Measurements from ENCODE around the gene CLEC1A.

Gene CLEC1A

GRCh38 chr12:10065241-10065640, 33.5 kb downstream of the CLEC1A start:
- TF ChIP-seq CTCF (IDR thresholded peaks at IDR 0.05; ENCODE audit: low read depth, low read length) (no peak), EZH2phosphoT487 (IDR thresholded peaks at IDR 0.05; ENCODE audit: low read depth) (no peak)
- Histone ChIP-seq H3K27ac (ENCODE audit: low read length) (no peak overlapping the region), H3K4me1 (ENCODE audit: low read length) (peaks cover 20% of the 10 kb centered on the region), H3K9me3 (ENCODE audit: insufficient read depth, low read length) (no peaks in the 10 kb centered on the region), H3K79me2 (ENCODE audit: low read length) (no peaks in the 10 kb centered on the region), H4K20me1 (ENCODE audit: insufficient read depth, low read length) (no peaks in the 10 kb centered on the region), H3K27me3 (ENCODE audit: low read depth, low read length) (0 out of 2 replicates have a peak, but pooled peaks cover 7% of the 10 kb centered on the region), H3K9ac (ENCODE audit: low read length) (no peak overlapping the region), H3K4me3 (ENCODE audit: low read length) (no peak overlapping the region), H2AFZ (ENCODE audit: low read depth, low read length) (no peak overlapping the region), H3K36me3 (replicated peaks; ENCODE audit: low read depth, low read length) (no peaks in the 10 kb centered on the region), H3K4me2 (ENCODE audit: low read length) (no peak overlapping the region)

- Histone ChIP-seq H3K4me1 (ENCODE audit: low read length) (peaks cover 9% of the 10 kb centered on the region), H3K27ac (ENCODE audit: low read length) (no peak overlapping the region), H3K9ac (ENCODE audit: low read length) (no peak overlapping the region), H3K4me3 (ENCODE audit: low read length) (no peak overlapping the region), H3K27me3 (ENCODE audit: low read depth, low read length) (peaks cover 7% of the 10 kb centered on the region; the same call in 1 of the 2 replicates), H4K20me1 (ENCODE audit: insufficient read depth, low read length) (no peaks in the 10 kb centered on the region), H2AFZ (ENCODE audit: low read depth, low read length) (no peak overlapping the region), H3K36me3 (replicated peaks; ENCODE audit: low read depth, low read length) (no peaks in the 10 kb centered on the region), H3K4me2 (ENCODE audit: low read length) (peak overlapping the region; percentile 24; the same call in 1 of the 2 replicates), H3K9me3 (ENCODE audit: insufficient read depth, low read length) (no peaks in the 10 kb centered on the region), H3K79me2 (ENCODE audit: low read length) (no peaks in the 10 kb centered on the region)
- no peak for TF ChIP-seq EZH2phosphoT487 (IDR thresholded peaks at IDR 0.05; ENCODE audit: low read depth)
- TF ChIP-seq CTCF (IDR thresholded peaks at IDR 0.05; ENCODE audit: low read depth, low read length), result no peak
These were observed 40.4 kb downstream of the CLEC1A start for GRCh38 chr12:10058387-10058786.

- TF ChIP-seq CTCF (IDR thresholded peaks at IDR 0.05; ENCODE audit: low read depth, low read length) (no peak), EZH2phosphoT487 (IDR thresholded peaks at IDR 0.05; ENCODE audit: low read depth) (no peak)
- Histone ChIP-seq H4K20me1 (ENCODE audit: insufficient read depth, low read length) (no peaks in the 10 kb centered on the region), H3K27ac (ENCODE audit: low read length) (peak overlapping the region; percentile 67), H3K9ac (ENCODE audit: low read length) (peak overlapping the region; percentile 21; the same call in 1 of the 2 replicates), H3K4me3 (ENCODE audit: low read length) (peak overlapping the region; percentile 64), H3K27me3 (ENCODE audit: low read depth, low read length) (no peaks in the 10 kb centered on the region), H3K79me2 (ENCODE audit: low read length) (no peaks in the 10 kb centered on the region), H3K36me3 (replicated peaks; ENCODE audit: low read depth, low read length) (no peaks in the 10 kb centered on the region), H3K4me1 (ENCODE audit: low read length) (peaks cover 23% of the 10 kb centered on the region), H2AFZ (ENCODE audit: low read depth, low read length) (peak overlapping the region; percentile 26; the same call in 1 of the 2 replicates), H3K4me2 (ENCODE audit: low read length) (peak overlapping the region; percentile 73), H3K9me3 (ENCODE audit: insufficient read depth, low read length) (no peaks in the 10 kb centered on the region)
These were observed 46.4 kb downstream of the CLEC1A start for GRCh38 chr12:10052193-10052913.

- no peak overlapping the region for H3K9ac ChIP-seq (ENCODE audit: low read length)
- no peak overlapping the region for H3K4me3 ChIP-seq (ENCODE audit: low read length)
- H3K9me3 ChIP-seq (ENCODE audit: insufficient read depth, low read length), result no peaks in the 10 kb centered on the region
- no peak overlapping the region for H2AFZ ChIP-seq (ENCODE audit: low read depth, low read length)
- H3K4me1 ChIP-seq (ENCODE audit: low read length), result peaks cover 23% of the 10 kb centered on the region
- H3K4me2 ChIP-seq (ENCODE audit: low read length), result no peak overlapping the region
- H3K27ac ChIP-seq (ENCODE audit: low read length), result no peak overlapping the region
- H3K79me2 ChIP-seq (ENCODE audit: low read length), result no peaks in the 10 kb centered on the region
- H3K36me3 ChIP-seq (replicated peaks; ENCODE audit: low read depth, low read length), result no peaks in the 10 kb centered on the region
- peaks cover 19% of the 10 kb centered on the region; the same call in 1 of the 2 replicates for H3K27me3 ChIP-seq (ENCODE audit: low read depth, low read length)
- TF ChIP-seq EZH2phosphoT487 (IDR thresholded peaks at IDR 0.05; ENCODE audit: low read depth) (no peak), CTCF (IDR thresholded peaks at IDR 0.05; ENCODE audit: low read depth, low read length) (no peak)
- no peaks in the 10 kb centered on the region for H4K20me1 ChIP-seq (ENCODE audit: insufficient read depth, low read length)
These were observed 50.3 kb downstream of the CLEC1A start for GRCh38 chr12:10048526-10048925.
